GM23338 (cell line): ENCODE results near the gene MAD2L2. TPM values are rescaled to one million over a fixed set of nuclear protein-coding genes. Genes with fewer than 3 reads are reported as not detected.

Source experiments
- ATAC-seq: fragments of 200-7000 bp; cut with Tn5 transposase; 3 replicates; pipeline ENCODE4 v1.9.1; 2020
- DNase-seq: peaks from one replicate; pipeline ENCODE4 v3.0.0-alpha.2; 2015; ENCODE audit warnings: low spot score
- H2AFZ ChIP-seq: fragments of 200-600 bp; sonication (generic); 2 replicates; pipeline ENCODE4 v1.8.0; 2016; ENCODE audit warnings: antibody characterized with exemption, mild to moderate bottlenecking, moderate library complexity
- H3F3A ChIP-seq: fragments of 200-600 bp; sonication (generic); replicated peaks from 2 replicates; pipeline ENCODE4 v1.8.0; 2017; ENCODE audit warnings: antibody characterized with exemption, mixed run types, low read depth
- H3K27ac ChIP-seq: fragments of 200-600 bp; sonication (generic); 2 replicates; pipeline ENCODE4 v1.6.1; 2016; ENCODE audit warnings: low read depth
- H3K27me3 ChIP-seq: fragments of 200-600 bp; sonication (generic); 2 replicates; pipeline ENCODE4 v1.8.0; 2016; ENCODE audit warnings: mild to moderate bottlenecking, mixed run types, moderate library complexity; ENCODE audit not compliant: insufficient read depth
- H3K36me3 ChIP-seq: fragments of 200-600 bp; sonication (generic); 2 replicates; pipeline ENCODE4 v1.8.0; 2016; ENCODE audit warnings: mild to moderate bottlenecking; ENCODE audit not compliant: insufficient read depth
- H3K4me1 ChIP-seq: fragments of 200-600 bp; sonication (generic); 2 replicates; pipeline ENCODE4 v1.8.0; 2016; ENCODE audit warnings: mild to moderate bottlenecking, moderate library complexity; ENCODE audit not compliant: insufficient read depth
- H3K4me2 ChIP-seq: fragments of 200-600 bp; sonication (generic); 2 replicates; pipeline ENCODE4 v1.7.1; 2017; ENCODE audit warnings: mixed run types
- H3K4me3 ChIP-seq: fragments of 200-600 bp; sonication (generic); 2 replicates; pipeline ENCODE4 v1.6.1; 2016; ENCODE audit warnings: mixed run types
- H3K79me2 ChIP-seq: fragments of 200-600 bp; sonication (generic); replicated peaks from 2 replicates; pipeline ENCODE4 v1.8.0; 2017; ENCODE audit warnings: mild to moderate bottlenecking; ENCODE audit not compliant: insufficient read depth
- H3K9me2 ChIP-seq: fragments of 200-600 bp; sonication (generic); 2 replicates; pipeline ENCODE4 v1.8.0; 2017; ENCODE audit not compliant: insufficient read depth
- H4K20me1 ChIP-seq: fragments of 200-600 bp; sonication (generic); replicated peaks from 2 replicates; pipeline ENCODE4 v1.8.0; 2017; ENCODE audit warnings: mild to moderate bottlenecking; ENCODE audit not compliant: insufficient read depth
- H3K27ac Mint-ChIP-seq: 2 replicates; pipeline ENCODE4 v1.8.0; 2020; ENCODE audit warnings: inconsistent platforms, mild to moderate bottlenecking, moderate library complexity, mixed read lengths
- H3K27me3 Mint-ChIP-seq: 3 replicates; pipeline ENCODE4 v1.8.0; 2022; ENCODE audit warnings: low read depth, mild to moderate bottlenecking, moderate library complexity, mixed read lengths, inconsistent platforms; ENCODE audit not compliant: insufficient read depth, poor library complexity
- H3K36me3 Mint-ChIP-seq: 3 replicates; pipeline ENCODE4 v1.8.0; 2021; ENCODE audit warnings: low read depth, mild to moderate bottlenecking, inconsistent platforms, moderate library complexity, mixed read lengths
- H3K4me1 Mint-ChIP-seq: 3 replicates; pipeline ENCODE4 v1.8.0; 2020; ENCODE audit warnings: mild to moderate bottlenecking, inconsistent platforms, mixed read lengths
- H3K4me3 Mint-ChIP-seq: 3 replicates; pipeline ENCODE4 v1.8.0; 2021; ENCODE audit warnings: moderate library complexity, mild to moderate bottlenecking, inconsistent platforms, mixed read lengths
- H3K9me3 Mint-ChIP-seq: 3 replicates; pipeline ENCODE4 v1.8.0; 2020; ENCODE audit warnings: moderate library complexity, mild to moderate bottlenecking, inconsistent platforms, mixed read lengths
- CREB1 ChIP-seq: fragments of 250-450 bp; sonication (Bioruptor Pico); IDR thresholded peaks from 2 replicates; pipeline ENCODE4 v1.5.0; 2020; ENCODE audit warnings: low read depth, mild to moderate bottlenecking, moderate library complexity
- ETS1 ChIP-seq: IDR thresholded peaks from 2 replicates; pipeline ENCODE4 v1.6.1; 2016; ENCODE audit warnings: antibody characterized with exemption
- EZH2 ChIP-seq: fragments of 200-600 bp; sonication (generic); IDR thresholded peaks from one replicate; pipeline ENCODE4 v1.8.0; 2017; ENCODE audit warnings: antibody characterized with exemption, mild to moderate bottlenecking, low read depth; ENCODE audit not compliant: unreplicated experiment
- EZH2phosphoT487 ChIP-seq: fragments of 200-600 bp; sonication (generic); IDR thresholded peaks from one replicate; pipeline ENCODE4 v1.8.1; 2018; ENCODE audit warnings: antibody characterized with exemption; ENCODE audit not compliant: unreplicated experiment
- JUNB ChIP-seq: IDR thresholded peaks from one replicate; pipeline ENCODE4 v1.6.1; 2016; ENCODE audit warnings: antibody characterized with exemption; ENCODE audit not compliant: unreplicated experiment
- NANOG ChIP-seq: IDR thresholded peaks from 2 replicates; pipeline ENCODE4 v1.6.1; 2016; ENCODE audit warnings: antibody characterized with exemption, borderline replicate concordance
- POLR2AphosphoS5 ChIP-seq: IDR thresholded peaks from 2 replicates; pipeline ENCODE4 v1.6.1; 2016; ENCODE audit warnings: antibody characterized with exemption, low read depth
- REST ChIP-seq: IDR thresholded peaks from one replicate; pipeline ENCODE4 v1.6.1; 2018; ENCODE audit warnings: antibody characterized with exemption; ENCODE audit not compliant: unreplicated experiment
- STAT1 ChIP-seq: IDR thresholded peaks from one replicate; pipeline ENCODE4 v1.6.1; 2016; ENCODE audit warnings: antibody characterized with exemption; ENCODE audit not compliant: unreplicated experiment
- ZNF331 ChIP-seq: fragments of 250-450 bp; sonication (Bioruptor Pico); IDR thresholded peaks from 2 replicates; pipeline ENCODE4 v1.5.0; 2020; ENCODE audit warnings: low read depth, mild to moderate bottlenecking, moderate library complexity
- polyA plus RNA-seq: library from polyadenylated mRNA; unstranded; fragments of >200 nt; fragmentation: Nextera tagmentation; extraction: Ambion mirVana; gene quantifications from 2 replicates; pipeline ENCODE4 v1.2.1, GENCODE V29; 2016
- total RNA-seq: library from RNA; depleted of rRNA; stranded (reverse); fragments of >200 nt; shearing (Covaris generic); gene quantifications from 2 replicates; pipeline ENCODE4 v1.2.3, GENCODE V29; 2014
- TF ChIP-seq, protein P1 (sequence below): fragments of 250-450 bp; sonication (Bioruptor Pico); IDR thresholded peaks from 2 replicates; pipeline ENCODE4 v1.5.0; 2020; ENCODE audit warnings: mild to moderate bottlenecking, moderate library complexity

MAD2L2 gene
- total and polyA plus RNA-seq, 2 experiments from 2014 or later: 498 to 552 TPM

- TF ChIP-seq REST (no peak), CREB1 (CRISPR knock-in tag) (no peak), EZH2 (no peak), ZNF331 (CRISPR knock-in tag) (no peak), JUNB (no peak), EZH2phosphoT487 (no peak)
These were observed 35.7 kb downstream of the MAD2L2 start (continued) for GRCh38 chr1:11645270-11645669.

GRCh38 chr1:11643782-11644181, 37.2 kb downstream of the MAD2L2 start:
- ATAC-seq (no peak), DNase-seq (no peak)
- Histone ChIP-seq H3K4me3 (no peak overlapping the region), H3K4me1 (0 out of 2 replicates have a peak, but pooled peaks cover 5% of the 10 kb centered on the region), H2AFZ (no peak overlapping the region), H3K9me2 (no peaks in the 10 kb centered on the region), H4K20me1 (peaks cover 4% of the 10 kb centered on the region; the same call in 1 of the 2 replicates), H3F3A (0 out of 2 replicates have a peak, but pooled peaks cover 4% of the 10 kb centered on the region), H3K4me2 (no peak overlapping the region), H3K79me2 (no peaks in the 10 kb centered on the region), H3K27me3 (no peaks in the 10 kb centered on the region), H3K27ac (no peak overlapping the region), H3K36me3 (no peaks in the 10 kb centered on the region)
- peaks cover 4% of the 10 kb centered on the region for H3K27me3 Mint-ChIP-seq
- no peaks in the 10 kb centered on the region for H3K9me3 Mint-ChIP-seq
- no peak overlapping the region for H3K4me3 Mint-ChIP-seq
- peaks cover 2% of the 10 kb centered on the region; the same call in 1 of the 3 replicates for H3K36me3 Mint-ChIP-seq
- no peak overlapping the region for H3K27ac Mint-ChIP-seq
- peaks cover 6% of the 10 kb centered on the region; the same call in 1 of the 3 replicates for H3K4me1 Mint-ChIP-seq
- TF ChIP-seq POLR2AphosphoS5 (no peak), STAT1 (no peak), NANOG (no peak), EZH2 (no peak), CREB1 (CRISPR knock-in tag) (no peak), REST (no peak), ETS1 (no peak)
- TF ChIP-seq, protein P1, sequence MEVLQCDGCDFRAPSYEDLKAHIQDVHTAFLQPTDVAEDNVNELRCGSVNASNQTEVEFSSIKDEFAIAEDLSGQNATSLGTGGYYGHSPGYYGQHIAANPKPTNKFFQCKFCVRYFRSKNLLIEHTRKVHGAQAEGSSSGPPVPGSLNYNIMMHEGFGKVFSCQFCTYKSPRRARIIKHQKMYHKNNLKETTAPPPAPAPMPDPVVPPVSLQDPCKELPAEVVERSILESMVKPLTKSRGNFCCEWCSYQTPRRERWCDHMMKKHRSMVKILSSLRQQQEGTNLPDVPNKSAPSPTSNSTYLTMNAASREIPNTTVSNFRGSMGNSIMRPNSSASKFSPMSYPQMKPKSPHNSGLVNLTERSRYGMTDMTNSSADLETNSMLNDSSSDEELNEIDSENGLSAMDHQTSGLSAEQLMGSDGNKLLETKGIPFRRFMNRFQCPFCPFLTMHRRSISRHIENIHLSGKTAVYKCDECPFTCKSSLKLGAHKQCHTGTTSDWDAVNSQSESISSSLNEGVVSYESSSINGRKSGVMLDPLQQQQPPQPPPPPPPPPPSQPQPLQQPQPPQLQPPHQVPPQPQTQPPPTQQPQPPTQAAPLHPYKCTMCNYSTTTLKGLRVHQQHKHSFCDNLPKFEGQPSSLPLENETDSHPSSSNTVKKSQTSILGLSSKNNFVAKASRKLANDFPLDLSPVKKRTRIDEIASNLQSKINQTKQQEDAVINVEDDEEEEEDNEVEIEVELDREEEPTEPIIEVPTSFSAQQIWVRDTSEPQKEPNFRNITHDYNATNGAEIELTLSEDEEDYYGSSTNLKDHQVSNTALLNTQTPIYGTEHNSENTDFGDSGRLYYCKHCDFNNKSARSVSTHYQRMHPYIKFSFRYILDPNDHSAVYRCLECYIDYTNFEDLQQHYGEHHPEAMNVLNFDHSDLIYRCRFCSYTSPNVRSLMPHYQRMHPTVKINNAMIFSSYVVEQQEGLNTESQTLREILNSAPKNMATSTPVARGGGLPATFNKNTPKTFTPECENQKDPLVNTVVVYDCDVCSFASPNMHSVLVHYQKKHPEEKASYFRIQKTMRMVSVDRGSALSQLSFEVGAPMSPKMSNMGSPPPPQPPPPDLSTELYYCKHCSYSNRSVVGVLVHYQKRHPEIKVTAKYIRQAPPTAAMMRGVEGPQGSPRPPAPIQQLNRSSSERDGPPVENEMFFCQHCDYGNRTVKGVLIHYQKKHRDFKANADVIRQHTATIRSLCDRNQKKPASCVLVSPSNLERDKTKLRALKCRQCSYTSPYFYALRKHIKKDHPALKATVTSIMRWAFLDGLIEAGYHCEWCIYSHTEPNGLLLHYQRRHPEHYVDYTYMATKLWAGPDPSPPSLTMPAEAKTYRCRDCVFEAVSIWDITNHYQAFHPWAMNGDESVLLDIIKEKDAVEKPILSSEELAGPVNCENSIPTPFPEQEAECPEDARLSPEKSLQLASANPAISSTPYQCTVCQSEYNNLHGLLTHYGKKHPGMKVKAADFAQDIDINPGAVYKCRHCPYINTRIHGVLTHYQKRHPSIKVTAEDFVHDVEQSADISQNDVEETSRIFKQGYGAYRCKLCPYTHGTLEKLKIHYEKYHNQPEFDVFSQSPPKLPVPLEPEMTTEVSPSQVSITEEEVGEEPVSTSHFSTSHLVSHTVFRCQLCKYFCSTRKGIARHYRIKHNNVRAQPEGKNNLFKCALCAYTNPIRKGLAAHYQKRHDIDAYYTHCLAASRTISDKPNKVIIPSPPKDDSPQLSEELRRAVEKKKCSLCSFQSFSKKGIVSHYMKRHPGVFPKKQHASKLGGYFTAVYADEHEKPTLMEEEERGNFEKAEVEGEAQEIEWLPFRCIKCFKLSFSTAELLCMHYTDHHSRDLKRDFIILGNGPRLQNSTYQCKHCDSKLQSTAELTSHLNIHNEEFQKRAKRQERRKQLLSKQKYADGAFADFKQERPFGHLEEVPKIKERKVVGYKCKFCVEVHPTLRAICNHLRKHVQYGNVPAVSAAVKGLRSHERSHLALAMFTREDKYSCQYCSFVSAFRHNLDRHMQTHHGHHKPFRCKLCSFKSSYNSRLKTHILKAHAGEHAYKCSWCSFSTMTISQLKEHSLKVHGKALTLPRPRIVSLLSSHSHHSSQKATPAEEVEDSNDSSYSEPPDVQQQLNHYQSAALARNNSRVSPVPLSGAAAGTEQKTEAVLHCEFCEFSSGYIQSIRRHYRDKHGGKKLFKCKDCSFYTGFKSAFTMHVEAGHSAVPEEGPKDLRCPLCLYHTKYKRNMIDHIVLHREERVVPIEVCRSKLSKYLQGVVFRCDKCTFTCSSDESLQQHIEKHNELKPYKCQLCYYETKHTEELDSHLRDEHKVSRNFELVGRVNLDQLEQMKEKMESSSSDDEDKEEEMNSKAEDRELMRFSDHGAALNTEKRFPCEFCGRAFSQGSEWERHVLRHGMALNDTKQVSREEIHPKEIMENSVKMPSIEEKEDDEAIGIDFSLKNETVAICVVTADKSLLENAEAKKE (CRISPR knock-in tag): no peak
